Parathyroid adenoma (tissue), 2 donors: Measurements from ENCODE around the gene DNAI4.

ENCODE experiments used
- H2AFZ ChIP-seq: fragments of 300-600 bp; sonication (generic); one replicate; pipeline ENCODE4 v1.7.0; 2017; ENCODE audit warnings: antibody characterized with exemption, mild to moderate bottlenecking
- H3K27ac ChIP-seq: fragments of 300-600 bp; sonication (generic); one replicate; pipeline ENCODE4 v1.7.0; 2017
- H3K27me3 ChIP-seq: fragments of 300-600 bp; sonication (generic); one replicate; pipeline ENCODE4 v1.7.0; 2017; ENCODE audit warnings: low read length; ENCODE audit not compliant: control insufficient read depth, insufficient read depth
- H3K36me3 ChIP-seq: fragments of 300-600 bp; sonication (generic); one replicate; pipeline ENCODE4 v1.7.0; 2017; ENCODE audit warnings: low read length; ENCODE audit not compliant: control insufficient read depth, insufficient read depth
- H3K4me1 ChIP-seq: fragments of 300-600 bp; sonication (generic); one replicate; pipeline ENCODE4 v1.7.0; 2017; ENCODE audit warnings: control low read depth
- H3K4me2 ChIP-seq: fragments of 300-600 bp; sonication (generic); one replicate; pipeline ENCODE4 v1.7.0; 2017; ENCODE audit warnings: low read length
- H3K4me3 ChIP-seq: fragments of 300-600 bp; sonication (generic); one replicate; pipeline ENCODE4 v1.7.0; 2017; ENCODE audit warnings: low read depth, low read length
- H3K79me2 ChIP-seq: fragments of 300-600 bp; sonication (generic); one replicate; pipeline ENCODE4 v1.7.0; 2017; ENCODE audit warnings: control low read depth
- H3K9ac ChIP-seq: fragments of 300-600 bp; sonication (generic); one replicate; pipeline ENCODE4 v1.7.0; 2017; ENCODE audit warnings: mild to moderate bottlenecking
- H3K9me3 ChIP-seq: fragments of 300-600 bp; sonication (generic); one replicate; pipeline ENCODE4 v1.7.0; 2017; ENCODE audit warnings: low read length; ENCODE audit not compliant: control insufficient read depth
- CTCF ChIP-seq: fragments of 300-600 bp; sonication (generic); IDR thresholded peaks from one replicate; pipeline ENCODE4 v1.7.0; 2017; ENCODE audit warnings: antibody characterized with exemption, mild to moderate bottlenecking
- donor health status: primary hyperparathyroidism.

The DNAI4 gene

GRCh38 chr1:66944330-66945274 is 19.9 kb upstream of the DNAI4 start:
- Histone ChIP-seq H3K27ac (no peak overlapping the region), H3K27me3 (no peaks in the 10 kb centered on the region), H3K36me3 (no peaks in the 10 kb centered on the region), H3K4me3 (no peak overlapping the region), H3K4me2 (no peak overlapping the region), H3K9me3 (no peaks in the 10 kb centered on the region), H3K79me2 (peaks cover 3% of the 10 kb centered on the region), H2AFZ (no peak overlapping the region), H3K4me1 (no peaks in the 10 kb centered on the region), H3K9ac (no peak overlapping the region)
- no peak for TF ChIP-seq CTCF

DNA sequence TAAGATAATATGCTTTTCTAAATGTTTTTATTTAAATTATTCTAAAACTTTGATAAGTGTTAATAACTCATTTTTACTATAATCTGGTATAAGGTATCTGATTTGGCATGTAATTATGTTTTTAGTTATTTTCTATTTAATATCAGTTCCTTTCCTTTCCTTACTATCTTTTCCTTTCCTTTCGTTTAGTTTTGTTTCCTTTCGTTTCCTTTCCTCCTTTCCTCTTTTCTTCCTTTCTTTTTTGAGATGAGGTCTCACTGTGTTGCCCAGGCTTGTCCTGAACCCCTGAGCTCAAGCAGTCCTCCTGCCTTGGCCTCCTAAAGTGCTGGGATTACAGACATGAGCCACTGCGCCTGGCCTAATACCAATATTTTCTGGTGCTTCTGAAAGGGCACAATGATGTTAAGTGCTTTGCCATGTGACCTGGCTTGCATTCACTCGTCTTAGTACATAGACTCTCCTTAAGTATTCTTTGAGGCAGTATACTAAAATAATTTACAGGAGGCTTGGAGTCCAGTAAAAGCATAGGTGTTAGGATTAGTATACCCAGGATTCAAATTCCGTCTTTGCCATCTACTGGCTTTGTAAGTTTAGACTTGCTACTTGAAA is 18.8 kb upstream of the DNAI4 start:
- no peaks in the 10 kb centered on the region for H3K4me1 ChIP-seq
- no peaks in the 10 kb centered on the region for H3K36me3 ChIP-seq
- no peaks in the 10 kb centered on the region for H3K9me3 ChIP-seq
- H3K4me3 ChIP-seq: no peak overlapping the region
- no peak for TF ChIP-seq CTCF
- H2AFZ ChIP-seq: no peak overlapping the region
- H3K27ac ChIP-seq: no peak overlapping the region
- no peak overlapping the region for H3K9ac ChIP-seq
- H3K79me2 ChIP-seq: peaks cover 3% of the 10 kb centered on the region
- H3K4me2 ChIP-seq: no peak overlapping the region
- H3K27me3 ChIP-seq: no peaks in the 10 kb centered on the region

DNA sequence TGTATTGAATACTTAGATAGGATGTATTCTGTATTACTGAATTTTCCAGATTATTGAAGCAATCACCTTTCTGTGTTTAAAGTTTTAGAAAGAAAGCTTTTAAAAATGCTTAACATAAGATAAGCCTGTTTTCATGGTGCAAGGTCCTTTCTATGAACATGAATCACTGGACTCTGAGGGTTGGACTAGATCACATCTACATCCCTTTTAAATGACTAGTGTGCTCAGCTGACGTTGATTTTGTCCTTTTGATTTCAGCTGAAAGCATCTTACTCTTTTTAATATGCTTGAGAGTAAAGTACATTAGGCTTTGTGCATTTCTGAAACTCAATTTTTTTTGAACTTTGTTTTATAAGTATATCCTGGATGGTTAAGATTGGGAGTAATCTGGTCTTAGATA is 16.3 kb upstream of the DNAI4 start:
- Histone ChIP-seq H3K9me3 (no peaks in the 10 kb centered on the region), H3K4me1 (no peaks in the 10 kb centered on the region), H3K27me3 (no peaks in the 10 kb centered on the region), H3K36me3 (no peaks in the 10 kb centered on the region), H2AFZ (no peak overlapping the region), H3K4me2 (no peak overlapping the region), H3K9ac (no peak overlapping the region), H3K27ac (no peak overlapping the region), H3K79me2 (peaks cover 3% of the 10 kb centered on the region), H3K4me3 (no peak overlapping the region)
- no peak for TF ChIP-seq CTCF

- Histone ChIP-seq H3K36me3 (no peaks in the 10 kb centered on the region), H3K4me1 (no peaks in the 10 kb centered on the region), H3K79me2 (peaks cover 4% of the 10 kb centered on the region), H3K27me3 (no peaks in the 10 kb centered on the region), H3K9ac (no peak overlapping the region), H3K9me3 (no peaks in the 10 kb centered on the region), H2AFZ (no peak overlapping the region), H3K4me3 (no peak overlapping the region), H3K4me2 (no peak overlapping the region), H3K27ac (no peak overlapping the region)
- TF ChIP-seq CTCF: no peak
Measured at GRCh38 chr1:66938613-66939012, 14.0 kb upstream of the DNAI4 start.
